Stimulated activated CD4-positive, alpha-beta T cell treated with anti-CD3 and anti-CD28 coated beads, Interleukin-12 subunit alpha, Interleukin-12 subunit beta, amount 100 ng/mL, for 24 hours (primary cell): ENCODE results near the gene ALG14.

Experiments
- DNase-seq, 2 experiments: peaks; one replicate each; pipeline ENCODE4 v3.0.0-alpha.2; 2020; ENCODE audit warnings: low read depth in 2 of 2

Gene ALG14

DNA sequence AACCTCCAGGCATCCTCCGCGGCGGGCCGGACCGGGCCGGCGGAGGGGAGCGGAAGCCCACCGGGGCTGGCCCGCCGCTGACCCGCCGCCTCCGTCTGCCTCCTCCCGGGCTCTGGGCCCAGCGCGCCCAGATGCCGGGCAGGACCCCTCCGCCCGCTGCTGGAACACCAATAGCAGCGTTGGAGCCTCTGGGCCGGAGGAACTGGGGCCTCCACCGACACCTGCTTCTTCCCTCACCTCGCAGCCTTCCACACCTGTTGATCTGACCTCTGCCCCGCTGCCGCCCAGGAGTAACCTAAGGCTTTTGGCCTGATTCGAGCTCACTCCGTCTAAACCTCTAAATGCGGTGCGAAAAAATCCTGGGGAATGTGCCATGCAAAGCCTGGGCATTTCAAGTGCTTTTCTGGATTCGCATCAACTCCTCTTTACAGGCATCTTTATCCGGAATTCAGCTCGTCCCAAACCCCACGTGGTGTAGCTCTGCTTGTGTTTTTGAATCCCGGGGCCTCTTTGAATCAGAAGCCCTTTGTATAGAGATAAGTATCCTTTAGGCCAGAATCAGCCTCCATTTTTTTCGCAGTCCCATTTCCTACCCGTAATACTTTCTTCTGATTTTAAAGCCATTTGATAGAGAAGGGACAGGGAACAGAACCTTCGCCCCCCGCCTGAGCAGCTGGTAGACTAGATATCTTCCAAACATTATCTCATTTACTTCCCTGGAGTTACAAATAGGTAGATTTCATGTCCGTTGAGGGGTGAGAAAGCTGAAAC lies 145.2 kb downstream of the ALG14 start:
- DNase-seq = no peak

DNA sequence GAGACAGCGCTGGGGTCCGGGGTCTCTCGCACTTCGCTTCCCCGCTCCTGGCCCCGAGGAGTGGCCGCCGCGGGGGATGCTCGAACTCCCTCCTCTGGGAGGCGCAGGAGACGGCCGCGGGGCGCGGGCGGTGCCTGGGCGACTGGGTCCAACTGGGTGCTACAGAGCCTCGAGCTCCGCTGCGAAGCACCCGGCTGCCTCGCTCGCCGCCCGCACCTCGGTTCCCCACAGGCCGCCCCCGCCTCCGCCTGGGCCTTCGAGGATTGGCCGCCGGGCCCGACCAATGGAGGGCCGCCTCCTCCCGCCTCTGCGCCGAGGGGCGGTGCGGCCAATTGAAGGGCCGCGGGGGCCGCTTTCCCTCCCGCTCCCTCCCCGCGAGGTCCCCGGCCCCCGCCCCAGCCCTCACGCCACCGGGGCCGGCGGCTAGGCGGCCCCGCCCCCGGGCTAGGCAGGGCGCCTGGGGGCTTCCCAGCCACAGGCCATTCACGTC lies 145.8 kb downstream of the ALG14 start, which contains the start of gene CNN3:
Gene CNN3, minus strand, starts transcription at position 196 of the 490 bp plus-strand sequence. CDS start 216 bp downstream, outside the sequence.
- DNase-seq = peak; percentile 22 to 55

DNA sequence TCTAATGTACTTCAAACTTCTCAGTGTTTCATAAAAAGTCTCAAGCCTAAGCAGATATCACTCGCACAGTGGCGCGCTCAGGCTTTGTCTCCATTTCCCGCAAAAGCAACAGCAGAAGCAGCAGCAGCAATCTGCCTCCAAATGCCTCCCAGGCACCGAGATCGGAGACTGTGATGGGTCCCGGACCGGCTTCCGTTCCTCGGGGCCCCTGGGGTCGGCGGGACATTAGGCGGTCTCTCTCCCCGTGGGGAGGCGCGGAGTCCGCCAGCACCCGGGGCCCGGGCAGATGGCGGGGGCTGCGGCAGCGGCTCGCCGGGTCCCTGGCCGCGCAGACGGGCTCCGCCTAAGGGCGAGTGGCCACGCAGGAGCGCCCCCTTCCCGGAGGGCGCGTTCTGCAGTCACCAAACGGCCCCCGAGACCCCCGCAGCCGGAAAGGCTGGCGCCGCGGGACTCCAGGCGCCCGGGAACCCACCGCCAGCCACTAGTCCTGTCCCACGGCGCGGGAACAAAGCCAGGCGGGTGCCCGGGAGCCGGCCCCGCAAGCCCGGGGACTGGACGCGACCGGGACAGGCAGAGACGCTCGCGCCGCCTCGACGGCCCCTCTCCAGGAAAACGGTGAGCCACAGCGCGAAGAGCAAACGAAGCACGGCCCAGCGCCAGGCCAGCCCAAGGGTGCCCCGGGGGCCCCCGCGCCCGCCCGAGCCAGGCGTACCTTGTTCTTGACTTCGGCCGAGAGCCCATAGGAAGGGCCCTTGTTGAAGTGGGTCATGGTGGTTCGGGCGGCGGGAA lies 146.4 kb downstream of the ALG14 start:
- peak; percentile 5 to 12 for DNase-seq

DNA sequence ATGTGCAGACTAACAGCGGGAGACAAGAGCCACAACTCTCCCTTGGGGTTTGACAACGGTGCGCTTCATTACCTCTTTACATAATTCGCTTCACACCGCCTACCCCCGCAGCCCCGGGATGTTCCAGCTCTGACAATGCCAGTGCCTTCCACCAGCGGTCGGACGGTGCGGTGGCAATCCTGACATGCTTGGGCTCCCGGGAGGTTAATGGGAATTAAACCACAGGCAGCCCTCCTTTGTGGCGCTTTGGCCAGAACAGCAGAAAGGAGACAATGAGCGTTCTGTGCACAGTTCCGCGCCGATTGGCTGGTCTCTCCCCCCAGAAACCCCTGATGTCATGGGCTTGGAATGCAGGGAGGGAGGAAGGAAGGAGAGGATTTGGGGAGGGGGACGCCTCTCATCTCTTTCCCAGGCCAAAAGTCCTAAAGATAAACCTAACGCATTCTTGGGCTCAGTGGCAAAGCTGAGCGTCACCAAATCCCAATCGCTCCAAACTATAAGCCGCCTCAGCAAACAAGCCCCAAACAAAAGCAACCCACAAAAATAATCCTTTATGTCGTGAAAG lies 147.1 kb downstream of the ALG14 start:
- no peak for DNase-seq

DNA sequence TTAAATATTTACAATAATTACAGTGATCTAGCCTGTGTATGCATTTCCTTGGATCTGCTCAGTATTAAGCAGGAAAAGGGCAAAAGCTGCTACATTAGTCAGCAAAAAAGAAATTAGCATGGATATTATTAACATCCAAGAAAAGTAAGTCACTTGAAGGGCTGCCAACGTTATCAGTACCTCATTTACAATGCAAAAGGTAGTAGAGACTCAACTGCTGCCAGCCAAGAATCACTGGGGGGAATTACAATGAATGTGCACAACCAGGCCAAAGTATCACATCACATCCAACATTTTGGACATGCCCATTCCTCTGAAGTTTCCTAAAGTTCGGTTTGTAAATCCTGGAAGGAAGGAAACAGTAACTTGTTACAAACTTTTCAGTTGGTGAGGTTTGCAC lies 147.7 kb downstream of the ALG14 start:
- DNase-seq = no peak
